ENCODE measurements around the gene TM2D1.

DNA sequence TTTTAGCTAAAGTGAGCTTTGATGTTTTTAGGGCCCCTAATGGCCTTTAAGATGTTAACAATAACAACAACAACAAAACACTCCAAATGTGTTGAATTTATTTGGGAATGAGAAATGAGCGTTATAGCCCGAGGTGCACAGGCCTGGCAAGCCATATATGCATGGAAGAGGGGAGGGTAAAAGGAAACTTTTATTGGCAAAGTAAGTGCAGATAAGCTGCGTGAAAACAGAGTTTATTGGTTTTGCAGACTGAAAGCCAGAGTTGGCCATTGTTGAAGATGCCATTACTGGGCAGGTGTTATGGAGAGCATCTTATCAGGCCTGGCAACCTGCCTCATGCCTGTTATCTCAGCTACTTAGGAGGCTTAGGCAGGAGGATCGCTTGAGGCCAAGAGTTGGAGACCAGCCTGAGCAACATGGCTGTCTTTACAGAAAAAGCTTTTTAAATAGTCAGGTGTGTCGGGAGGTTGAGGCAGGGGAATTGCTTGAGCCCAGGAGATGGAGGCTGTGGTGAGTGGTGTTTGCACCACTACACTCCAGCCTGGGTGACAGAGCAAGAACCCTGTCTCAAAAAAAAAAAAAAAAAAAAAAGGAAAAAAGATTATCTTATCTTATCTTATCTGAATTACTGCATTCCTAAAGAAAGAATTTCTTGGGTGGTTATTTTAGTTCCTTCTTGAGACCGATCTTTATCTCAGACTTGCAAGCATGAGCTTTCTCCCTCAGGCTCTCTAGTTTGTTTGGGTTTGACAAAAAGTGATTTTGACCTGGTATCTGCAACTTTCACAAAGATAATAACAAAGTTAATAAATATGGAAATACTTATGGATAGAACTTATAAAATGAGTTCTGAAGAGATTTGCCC is 19.0 kb upstream of the TM2D1 start:
- TF ChIP-seq, protein P1, sequence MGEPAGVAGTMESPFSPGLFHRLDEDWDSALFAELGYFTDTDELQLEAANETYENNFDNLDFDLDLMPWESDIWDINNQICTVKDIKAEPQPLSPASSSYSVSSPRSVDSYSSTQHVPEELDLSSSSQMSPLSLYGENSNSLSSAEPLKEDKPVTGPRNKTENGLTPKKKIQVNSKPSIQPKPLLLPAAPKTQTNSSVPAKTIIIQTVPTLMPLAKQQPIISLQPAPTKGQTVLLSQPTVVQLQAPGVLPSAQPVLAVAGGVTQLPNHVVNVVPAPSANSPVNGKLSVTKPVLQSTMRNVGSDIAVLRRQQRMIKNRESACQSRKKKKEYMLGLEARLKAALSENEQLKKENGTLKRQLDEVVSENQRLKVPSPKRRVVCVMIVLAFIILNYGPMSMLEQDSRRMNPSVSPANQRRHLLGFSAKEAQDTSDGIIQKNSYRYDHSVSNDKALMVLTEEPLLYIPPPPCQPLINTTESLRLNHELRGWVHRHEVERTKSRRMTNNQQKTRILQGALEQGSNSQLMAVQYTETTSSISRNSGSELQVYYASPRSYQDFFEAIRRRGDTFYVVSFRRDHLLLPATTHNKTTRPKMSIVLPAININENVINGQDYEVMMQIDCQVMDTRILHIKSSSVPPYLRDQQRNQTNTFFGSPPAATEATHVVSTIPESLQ (CRISPR knock-in tag; IDR thresholded peaks at IDR 0.05), result no peak
- TF ChIP-seq MYBL2 (IDR thresholded peaks at IDR 0.05; ENCODE audit: low read depth) (no peak), MYBL2 (CRISPR knock-in tag; IDR thresholded peaks at IDR 0.05; ENCODE audit: borderline replicate concordance) (no peak), KLF1 (tag; IDR thresholded peaks at IDR 0.05) (no peak), HOMEZ (CRISPR knock-in tag; IDR thresholded peaks at IDR 0.05) (no peak), CTCF (IDR thresholded peaks at IDR 0.05 in 2 of 3, conservative IDR thresholded peaks at IDR 0.05 in 1 of 3; ENCODE audit: insufficient read depth in 2 of 3, low read depth in 1 of 3, low read length in 3 of 3) (no peak)

Data from K562 (cell line).